Gastroesophageal sphincter (tissue), 2 donors: ENCODE measurements around the gene PROSER2.

Experiments
- EP300 ChIP-seq: sonication (generic); formaldehyde crosslinking; IDR thresholded peaks from one replicate; pipeline ENCODE4 v1.6.1; 2017; ENCODE audit warnings: antibody characterized with exemption, mild to moderate bottlenecking
- POLR2A ChIP-seq, 2 donors: fragments of 450-650 bp; IDR thresholded peaks; one replicate each; pipeline ENCODE4 v1.6.1; 2017; ENCODE audit warnings: antibody characterized with exemption in 2 of 2, mild to moderate bottlenecking in 2 of 2, moderate library complexity in 1 of 2

DNA sequence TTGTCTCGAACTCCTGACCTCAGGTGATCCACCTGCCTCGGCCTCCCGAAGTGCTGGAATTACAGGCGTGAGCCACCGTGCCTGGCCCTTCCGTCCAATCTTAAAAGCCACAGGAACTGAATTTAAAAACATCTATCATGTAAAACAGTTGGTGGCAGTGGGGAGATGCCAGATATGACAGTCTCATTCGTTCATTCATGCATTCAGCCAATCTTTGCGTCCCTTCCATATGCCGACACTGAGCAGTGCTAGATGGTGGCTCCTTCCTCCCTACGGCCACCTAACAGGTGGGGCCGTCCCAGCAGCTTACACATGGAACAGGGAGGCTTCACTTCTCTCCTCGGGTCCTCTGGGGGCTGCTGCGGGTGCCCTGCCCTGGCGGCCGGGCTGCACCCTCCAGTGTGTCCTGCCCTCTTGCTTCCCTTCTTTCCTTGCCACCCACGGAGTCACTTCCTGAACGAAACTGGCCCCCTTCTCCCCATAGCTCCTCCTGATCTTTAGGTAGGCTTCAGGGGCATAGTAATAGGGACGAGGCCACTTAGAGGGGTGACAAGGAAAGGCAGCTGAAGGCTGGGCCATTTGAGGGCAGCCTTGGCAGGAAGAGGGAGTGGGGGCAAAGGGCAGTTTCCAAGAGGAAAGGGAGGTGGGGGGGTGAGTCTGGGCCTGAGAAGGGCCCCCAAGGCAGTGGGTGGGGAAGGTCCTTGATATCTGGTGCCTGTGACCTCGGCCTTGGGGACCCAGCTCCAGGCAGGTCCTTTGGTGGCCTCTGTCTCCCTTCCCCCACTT is 53.8 kb downstream of the PROSER2 start:
- no peak for TF ChIP-seq POLR2A (IDR thresholded peaks at IDR 0.05)
- no peak for TF ChIP-seq EP300
